ENCODE measurements around the gene FGF2. TPM values are rescaled to one million over a fixed set of nuclear protein-coding genes. Genes with fewer than 3 reads are reported as not detected.

Gene FGF2
- total RNA-seq = 1 to 10 TPM; 1.7 to 2.1 TPM

GRCh38 chr4:122826553-122827257 lies at the start of gene FGF2:
Gene FGF2, plus strand, starts transcription at chr4:122826831. Its CDS starts 344 bp downstream, at chr4:122827175.

GRCh38 chr4:122921971-122922876 lies 95.6 kb downstream of the FGF2 start, which contains the start of gene NUDT6:
Gene NUDT6, minus strand, starts transcription at chr4:122922597. Its CDS starts 25 bp downstream, at chr4:122922572.

Other genes with a start within 250 kb of the FGF2 start
- not detected for gene IL21, start 205.8 kb upstream of the FGF2 start, total RNA-seq
- gene BBS12, start 94.1 kb upstream of the FGF2 start, total RNA-seq = 1 to 10 TPM; 5.5 to 7.0 TPM
- 10 to 100 TPM in 1 of 2 donors, 1 to 10 TPM in 1; 7.9 to 13.7 TPM for gene NUDT6, start 95.8 kb downstream of the FGF2 start, total RNA-seq

Data from melanocyte of skin (primary cell).